Endothelial cell of umbilical vein (primary cell): ENCODE measurements around the gene FOXO6. TPM values are rescaled to one million over a fixed set of nuclear protein-coding genes. Genes with fewer than 3 reads are reported as not detected.

Experiments
- BruUV-seq: library from RNA; stranded (reverse); fragments of 400-500 nt; replicated peaks from 2 replicates; lab custom pipeline; 2021; lab: Mats Ljungman, UMichigan
- CTCF ChIA-PET: fragments of 300-600, 350-600 bp; sonication (Branson Sonifier 250); formaldehyde crosslinking; loops from one replicate; lab custom pipeline; 2021; ENCODE audit warnings: antibody characterized with exemption, inconsistent platforms; lab: Charles Lee
- POLR2A ChIA-PET: fragments of 300-600, 350-600 bp; sonication (Branson Sonifier 250); formaldehyde crosslinking; loops from one replicate; lab custom pipeline; 2021; ENCODE audit warnings: antibody characterized with exemption, inconsistent platforms; lab: Charles Lee
- DNase-seq: peaks from one replicate; pipeline ENCODE4 v3.0.0-alpha.2; 2011; ENCODE audit warnings: low read depth, low spot score
- FAIRE-seq: peaks from 2 replicates; lab custom pipeline; 2011; peaks lifted over from hg19 to GRCh38; lab: Jason Lieb, UNC
- H2AFZ ChIP-seq: 2 replicates; pipeline ENCODE4 v1.6.0; 2012; ENCODE audit warnings: low read depth, low read length, control low read depth, inconsistent platforms
- H3K27ac ChIP-seq: 2 replicates; pipeline ENCODE4 v1.5.1; 2011; ENCODE audit warnings: low read depth, mild to moderate bottlenecking, control low read depth, low read length, moderate library complexity; ENCODE audit not compliant: insufficient read depth
- H3K27me3 ChIP-seq, 2 experiments: 2 replicates each; pipeline versions ENCODE4 v1.6.0 to v1.6.1; 2011; ENCODE audit warnings: low read length in 2 of 2, mixed read lengths in 1 of 2; ENCODE audit not compliant: control insufficient read depth in 2 of 2, insufficient read depth in 2 of 2
- H3K36me3 ChIP-seq, 2 experiments: 2 replicates in 1 of 2; 3 replicates in 1 of 2; pipeline ENCODE4 v1.5.1; 2011; ENCODE audit warnings: low read length in 2 of 2, mild to moderate bottlenecking in 1 of 2, moderate library complexity in 1 of 2; ENCODE audit not compliant: control insufficient read depth in 2 of 2, insufficient read depth in 2 of 2; ENCODE audit errors: extremely low read depth in 1 of 2
- H3K4me1 ChIP-seq: 3 replicates; pipeline ENCODE4 v1.5.1; 2011; ENCODE audit warnings: mild to moderate bottlenecking, low read length; ENCODE audit not compliant: control insufficient read depth, insufficient read depth; ENCODE audit errors: extremely low read depth
- H3K4me2 ChIP-seq: 2 replicates; pipeline ENCODE4 v1.6.1; 2011; ENCODE audit warnings: low read length, control low read depth, mixed read lengths; ENCODE audit not compliant: insufficient read depth
- H3K4me3 ChIP-seq, 3 experiments: fragments of 200-600 bp in 1 of 3; sonication (generic), shearing (Covaris generic) in 1 of 3; replicated peaks in 1 of 3; 2 replicates each; pipeline ENCODE4 v1.5.1; 2011 to 2016; ENCODE audit warnings: control low read depth in 3 of 3, low read length in 3 of 3, mild to moderate bottlenecking in 2 of 3, inconsistent platforms in 1 of 3, low read depth in 1 of 3, moderate library complexity in 1 of 3; ENCODE audit not compliant: insufficient read depth in 1 of 3
- H3K79me2 ChIP-seq: 2 replicates; pipeline ENCODE4 v1.6.0; 2012; ENCODE audit warnings: low read length, inconsistent platforms; ENCODE audit not compliant: control insufficient read depth, insufficient read depth
- H3K9ac ChIP-seq: replicated peaks from 2 replicates; pipeline ENCODE3; 2011; ENCODE audit warnings: low read length, control low read depth; ENCODE audit not compliant: insufficient read depth; ENCODE audit errors: extremely low read depth
- H3K9me1 ChIP-seq: replicated peaks from 3 replicates; pipeline ENCODE4 v1.6.0; 2011; ENCODE audit warnings: mild to moderate bottlenecking, low read length; ENCODE audit not compliant: control insufficient read depth, insufficient read depth; ENCODE audit errors: extremely low read depth
- H3K9me3 ChIP-seq: replicated peaks from 2 replicates; pipeline ENCODE4 v1.5.1; 2012; ENCODE audit warnings: low read length, inconsistent platforms; ENCODE audit not compliant: control insufficient read depth, insufficient read depth
- H4K20me1 ChIP-seq: replicated peaks from 2 replicates; pipeline ENCODE3; 2011; ENCODE audit warnings: mild to moderate bottlenecking, low read length; ENCODE audit not compliant: control insufficient read depth, insufficient read depth; ENCODE audit errors: extremely low read depth
- EZH2 ChIP-seq: IDR thresholded peaks from 2 replicates; pipeline ENCODE4 v1.6.1; 2012; ENCODE audit warnings: borderline replicate concordance, low read depth, mild to moderate bottlenecking, moderate library complexity, low read length, inconsistent platforms; ENCODE audit not compliant: severe bottlenecking
- GATA2 ChIP-seq: IDR thresholded peaks from 2 replicates; pipeline ENCODE4 v1.7.0; 2011; ENCODE audit warnings: low read depth, mild to moderate bottlenecking, moderate library complexity, mixed read lengths, low read length; ENCODE audit not compliant: insufficient read length, insufficient read depth
- JUN ChIP-seq: IDR thresholded peaks from 2 replicates; pipeline ENCODE4 v1.6.1; 2011; ENCODE audit warnings: borderline replicate concordance, low read depth; ENCODE audit not compliant: insufficient read length, insufficient read depth
- MYC ChIP-seq: IDR thresholded peaks from one replicate; pipeline ENCODE4 v1.6.1; 2011; ENCODE audit warnings: mild to moderate bottlenecking, low read depth, low read length
- POLR2AphosphoS5 ChIP-seq: IDR thresholded peaks from 2 replicates; pipeline ENCODE4 v1.6.1; 2012; ENCODE audit warnings: low read depth, mild to moderate bottlenecking, control low read depth, low read length, moderate library complexity; ENCODE audit not compliant: insufficient read depth
- dilution Hi-C: fragments of 300-500 bp; cut with MboI; formaldehyde crosslinking; loops from one replicate; pipeline ENCODE4 v1.15.0; 2019; ENCODE audit warnings: low sequenced_read_pairs; ENCODE audit not compliant: extremely low pct_ligation_motif_present
- intact Hi-C: fragments of 100-400 bp; cut with micrococcal nuclease; formaldehyde crosslinking; loops from one replicate; pipeline ENCODE4 v1.10.0; 2022
- polyA plus RNA-seq, 4 experiments: library from polyadenylated mRNA; depleted of rRNA in 3 of 4; stranded (reverse) in 3 of 4; unstranded in 1 of 4; fragments of >200 nt; gene quantifications; 2 replicates each; pipeline versions ENCODE4 v1.2.1 to v1.2.3, GENCODE V29; 2011 to 2012; ENCODE audit warnings: missing spikeins in 1 of 4
- total RNA-seq: library from RNA; stranded (reverse); gene quantifications from 2 replicates; pipeline ENCODE4 v1.2.3, GENCODE V29; 2021
- TF ChIP-seq, protein P1 (sequence below): IDR thresholded peaks from 2 replicates; pipeline ENCODE4 v1.6.1; 2011; ENCODE audit not compliant: insufficient read depth, insufficient read length

FOXO6 gene
- total and polyA plus RNA-seq, 2 donors (not counting 3 experiments of a cell fraction or from before 2014, with no cell fraction given), result 0.04 to 0.38 TPM

DNA sequence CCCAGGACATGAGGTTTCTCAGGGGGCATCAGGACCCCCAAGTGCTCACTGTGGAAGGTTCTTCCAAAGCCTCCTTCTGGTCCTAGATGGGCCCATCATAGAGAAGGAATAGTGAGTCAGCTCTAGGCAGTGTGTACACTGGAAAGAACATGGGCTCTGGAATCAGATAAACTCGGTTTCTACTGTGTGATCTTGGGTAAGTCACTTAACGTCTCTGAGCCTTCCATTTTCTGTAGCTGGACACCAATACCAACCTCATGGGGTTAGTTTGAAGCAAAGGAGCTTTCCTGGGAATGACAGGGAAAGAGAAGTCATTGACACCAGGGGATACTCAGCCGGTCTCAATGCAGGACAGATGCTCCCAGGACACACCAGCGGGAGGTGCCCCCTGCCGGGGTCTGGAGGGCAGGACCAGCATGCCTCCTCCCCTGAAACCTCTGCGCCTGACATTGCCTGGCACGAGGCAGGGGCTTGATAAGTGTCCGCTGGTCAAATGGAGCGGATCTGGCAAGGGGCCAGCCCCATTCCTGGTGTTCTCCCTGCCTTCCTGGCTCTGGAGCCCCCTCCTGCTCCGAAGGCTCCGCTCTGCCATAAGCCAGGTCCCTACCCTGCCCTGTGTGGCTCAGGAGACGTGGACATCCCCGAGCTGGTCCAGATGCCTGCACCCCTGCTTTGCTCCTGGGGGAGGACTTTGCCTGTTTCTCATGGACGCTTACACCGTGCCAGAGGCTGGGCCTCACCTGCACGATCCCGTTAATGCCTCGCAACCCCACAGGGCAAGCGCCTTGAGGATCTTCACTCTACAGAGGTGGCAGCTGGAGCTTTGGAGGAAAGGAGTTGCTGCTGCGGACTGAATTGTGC, 70.5 kb downstream of the FOXO6 start:
- no peak overlapping the region for H3K27ac ChIP-seq
- BruUV-seq, result no TSS peak
- intact Hi-C loops, result loop anchor here (1.0 to 5.0 kb wide), 7 partner anchors 14 to 409 kb away; partner anchors contain the start of genes FOXO6 and SLFNL1
- H3K4me2 ChIP-seq, result no peak overlapping the region
- peak; percentile 6 for DNase-seq
- H2AFZ ChIP-seq, result peak overlapping the region; percentile 30
- TF ChIP-seq JUN (no peak), MYC (no peak), POLR2AphosphoS5 (no peak), EZH2 (no peak), GATA2 (no peak)
- TF ChIP-seq, protein P1, sequence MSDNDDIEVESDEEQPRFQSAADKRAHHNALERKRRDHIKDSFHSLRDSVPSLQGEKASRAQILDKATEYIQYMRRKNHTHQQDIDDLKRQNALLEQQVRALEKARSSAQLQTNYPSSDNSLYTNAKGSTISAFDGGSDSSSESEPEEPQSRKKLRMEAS, result no peak
- H3K4me3 ChIP-seq, result no peak overlapping the region
- H3K36me3 ChIP-seq, result no peaks in the 10 kb centered on the region
- no peak for FAIRE-seq
- H3K9me3 ChIP-seq, result no peaks in the 10 kb centered on the region
- H3K27me3 ChIP-seq, result peaks cover 0 to 2% of the 10 kb centered on the region in 2 experiments
- H3K79me2 ChIP-seq, result no peaks in the 10 kb centered on the region
- dilution Hi-C loops, result no loop called here
- H3K4me1 ChIP-seq, result peaks cover 27% of the 10 kb centered on the region
- no peak overlapping the region for H3K9ac ChIP-seq
- no peaks in the 10 kb centered on the region for H4K20me1 ChIP-seq
- H3K9me1 ChIP-seq, result no peaks in the 10 kb centered on the region
- ChIA-PET CTCF (interaction anchor here (0.5 to 5.5 kb wide), 31 partner anchors 8 to 177 kb away, joined by 3 to 79 read pairs (median 4); partner anchors contain the start of gene FOXO6), POLR2A (no interaction called here)

Other genes with a start within 250 kb of the FOXO6 start
- 39.9 and 40.0 TPM in 2 replicates for gene SCMH1, start 119.1 kb upstream of the FOXO6 start, total RNA-seq
- 40.7 and 59.4 TPM in 2 replicates for gene SCMH1, start 119.1 kb upstream of the FOXO6 start, polyA plus RNA-seq
- gene EDN2, start 123.2 kb downstream of the FOXO6 start, total RNA-seq, result not detected in 2 replicates
- gene EDN2, start 123.2 kb downstream of the FOXO6 start, polyA plus RNA-seq, result not detected in 2 replicates